B cell (primary cell): Measurements from ENCODE around the gene OSBP2. TPM values are rescaled to one million over a fixed set of nuclear protein-coding genes. Genes with fewer than 3 reads are reported as not detected.

Experiments used
- ATAC-seq: fragments of 200-7000 bp; cut with Tn5 transposase; one replicate; pipeline ENCODE4 v1.10.0; 2021; ENCODE audit warnings: low read depth, mild to moderate bottlenecking, moderate number of reproducible peaks, moderate library complexity
- CTCF ChIA-PET: fragments of 350-600 bp; sonication (Branson Sonifier 250); formaldehyde crosslinking; loops from one replicate; lab custom pipeline; 2021; ENCODE audit warnings: antibody characterized with exemption, inconsistent platforms; lab: Charles Lee
- POLR2A ChIA-PET: fragments of 350-600 bp; sonication (Branson Sonifier 250); formaldehyde crosslinking; loops from one replicate; lab custom pipeline; 2021; ENCODE audit warnings: antibody characterized with exemption; lab: Charles Lee
- DNase-seq: peaks from one replicate; pipeline ENCODE4 v3.0.0; 2013
- H2AFZ ChIP-seq: 2 replicates; pipeline ENCODE4 v1.6.1; 2012; ENCODE audit warnings: mild to moderate bottlenecking, low read depth, low read length; ENCODE audit not compliant: insufficient read depth, poor library complexity, severe bottlenecking
- H3K27ac ChIP-seq, 2 donors: 1 replicate in 1 of 2; 2 replicates in 1 of 2; pipeline ENCODE4 v1.5.1; 2012 to 2013; ENCODE audit warnings: low read length in 2 of 2, mild to moderate bottlenecking in 2 of 2, moderate library complexity in 1 of 2
- H3K27me3 ChIP-seq, 4 experiments: fragments of 200-600 bp in 1 of 4; sonication (generic) in 1 of 4; replicated peaks in 1 of 4; 1 replicate in 2 of 4; 2 replicates in 2 of 4; pipeline versions ENCODE4 v1.6.1 to v1.7.0; 2013 to 2016; ENCODE audit warnings: low read length in 3 of 4, mild to moderate bottlenecking in 2 of 4, mixed read lengths in 1 of 4, moderate library complexity in 1 of 4; ENCODE audit not compliant: insufficient read depth in 4 of 4, control insufficient read depth in 3 of 4; ENCODE audit errors: control extremely low read depth in 1 of 4
- H3K36me3 ChIP-seq, 2 experiments: replicated peaks in 1 of 2; 1 replicate in 1 of 2; 2 replicates in 1 of 2; pipeline versions ENCODE4 v1.6.1 to v1.7.1; 2013; ENCODE audit warnings: low read length in 1 of 2; ENCODE audit not compliant: insufficient read depth in 2 of 2, control insufficient read depth in 1 of 2; ENCODE audit errors: control extremely low read depth in 1 of 2, extremely low read depth in 1 of 2
- H3K4me1 ChIP-seq, 2 donors: fragments of 200-600 bp in 1 of 2; sonication (generic) in 1 of 2; 1 replicate in 1 of 2; 2 replicates in 1 of 2; pipeline versions ENCODE4 v1.5.1 to v1.6.1; 2013 to 2017; ENCODE audit warnings: low read length in 2 of 2; ENCODE audit not compliant: control insufficient read depth in 2 of 2, insufficient read depth in 2 of 2
- H3K4me2 ChIP-seq: replicated peaks from 2 replicates; pipeline ENCODE3; 2012; ENCODE audit warnings: mild to moderate bottlenecking, low read depth, low read length; ENCODE audit not compliant: poor library complexity, severe bottlenecking
- H3K4me3 ChIP-seq, 5 experiments: fragments of 200-600 bp in 1 of 5; sonication (generic) in 1 of 5; 1 replicate in 3 of 5; 2 replicates in 2 of 5; pipeline versions ENCODE4 v1.5.1 to v1.7.0; 2011 to 2016; ENCODE audit warnings: low read length in 4 of 5, mild to moderate bottlenecking in 4 of 5, low read depth in 2 of 5, control low read depth in 1 of 5, moderate library complexity in 1 of 5; ENCODE audit not compliant: insufficient read depth in 1 of 5; ENCODE audit errors: control extremely low read depth in 1 of 5, extremely low read depth in 1 of 5
- H3K79me2 ChIP-seq: fragments of 200-600 bp; sonication (generic); one replicate; pipeline ENCODE4 v1.6.0; 2016; ENCODE audit warnings: low read length; ENCODE audit not compliant: control insufficient read depth, insufficient read depth
- H3K9ac ChIP-seq: fragments of 200-600 bp; sonication (generic); 2 replicates; pipeline ENCODE4 v1.6.1; 2017; ENCODE audit warnings: mild to moderate bottlenecking, low read length, moderate library complexity
- H3K9me3 ChIP-seq, 3 donors: one replicate each; pipeline versions ENCODE4 v1.6.1 to v1.7.1; 2013; ENCODE audit warnings: low read length in 2 of 3; ENCODE audit not compliant: control insufficient read depth in 2 of 3, insufficient read depth in 1 of 3; ENCODE audit errors: control extremely low read depth in 1 of 3
- H4K20me1 ChIP-seq: 2 replicates; pipeline ENCODE4 v1.6.0; 2012; ENCODE audit warnings: mild to moderate bottlenecking, low read length; ENCODE audit not compliant: insufficient read depth, control insufficient read depth, poor library complexity, severe bottlenecking
- H3K27ac Mint-ChIP-seq: one replicate; pipeline ENCODE4 v1.8.0; 2021; ENCODE audit warnings: mixed read lengths
- H3K27me3 Mint-ChIP-seq: one replicate; pipeline ENCODE4 v1.8.0; 2021; ENCODE audit warnings: mixed read lengths
- H3K4me1 Mint-ChIP-seq: one replicate; pipeline ENCODE4 v1.8.0; 2021; ENCODE audit warnings: mixed read lengths
- H3K4me3 Mint-ChIP-seq: one replicate; pipeline ENCODE4 v1.8.0; 2021; ENCODE audit warnings: mixed read lengths
- H3K9me3 Mint-ChIP-seq: one replicate; pipeline ENCODE4 v1.8.0; 2022; ENCODE audit warnings: mixed read lengths; ENCODE audit not compliant: insufficient read depth
- EZH2 ChIP-seq: IDR thresholded peaks from 2 replicates; pipeline ENCODE4 v1.6.1; 2012; ENCODE audit warnings: borderline replicate concordance, low read depth, mild to moderate bottlenecking, moderate library complexity, low read length; ENCODE audit not compliant: insufficient read depth, poor library complexity, severe bottlenecking
- WGBS: methylation state at CpG from one replicate; pipeline ENCODE4 v1.1.5; 2013; ENCODE audit warnings: missing lambda C conversion rate; ENCODE audit not compliant: insufficient coverage; 5-methylcytosine and 5-hydroxymethylcytosine counted together
- intact Hi-C: fragments of 100-400 bp; cut with micrococcal nuclease; formaldehyde crosslinking; loops from one replicate; pipeline ENCODE4 v1.10.0; 2022
- polyA plus RNA-seq: library from polyadenylated mRNA; depleted of rRNA; stranded (reverse); fragments of >200 nt; gene quantifications from 2 replicates; pipeline ENCODE4 v1.2.3, GENCODE V29; 2012
- total RNA-seq, 2 donors: library from RNA; stranded (reverse); fragments of 120-200 nt in 1 of 2; gene quantifications; 1 replicate in 1 of 2; 2 replicates in 1 of 2; pipeline versions ENCODE4 v1.2.3 to v1.2.4, GENCODE V29; 2013 to 2022
- TF ChIP-seq, protein P1 (sequence below): fragments of 200-600 bp; IDR thresholded peaks from one replicate; pipeline ENCODE4 v1.8.0; 2022; ENCODE audit warnings: antibody characterized with exemption, mild to moderate bottlenecking

Gene OSBP2
- total and polyA plus RNA-seq, 2 donors (not counting 1 experiment from before 2014, with no cell fraction given): 0.10 to 1.0 TPM

DNA sequence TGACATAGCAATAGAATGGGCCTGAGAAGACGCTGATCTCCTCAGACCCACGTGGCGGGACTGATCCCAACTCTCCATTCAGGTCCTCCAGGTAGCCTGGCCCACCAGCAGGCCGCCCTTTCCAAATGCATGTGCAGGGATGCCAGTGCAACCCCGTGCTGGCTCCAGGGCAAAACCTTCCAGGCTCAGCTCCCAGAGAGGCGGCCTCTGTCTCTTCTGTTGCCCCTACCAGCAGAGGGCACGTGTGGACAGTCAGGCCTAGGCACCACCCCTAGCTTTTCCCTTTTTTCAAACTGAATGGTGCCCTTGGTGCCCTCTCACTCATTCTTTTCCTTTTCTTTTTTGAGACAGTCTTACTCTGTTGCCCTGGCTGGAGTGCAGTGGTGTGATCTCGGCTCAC, 121.7 kb downstream of the OSBP2 start:
- no peak overlapping the region for H3K4me3 Mint-ChIP-seq
- H2AFZ ChIP-seq: no peak overlapping the region
- no peak overlapping the region for H3K4me2 ChIP-seq
- ATAC-seq (no peak), DNase-seq (no peak)
- no peaks in the 10 kb centered on the region for H4K20me1 ChIP-seq
- peaks cover 4% of the 10 kb centered on the region for H3K4me1 Mint-ChIP-seq
- ChIA-PET CTCF (no interaction called here), POLR2A (no interaction called here)
- H3K9me3 Mint-ChIP-seq: no peaks in the 10 kb centered on the region
- no peaks in the 10 kb centered on the region for H3K36me3 ChIP-seq
- peaks cover 32% of the 10 kb centered on the region for H3K27me3 Mint-ChIP-seq
- peaks cover 0 to 8% (median 3%) of the 10 kb centered on the region in 4 experiments for H3K27me3 ChIP-seq
- no peak overlapping the region for H3K4me3 ChIP-seq
- TF ChIP-seq EZH2: no peak
- TF ChIP-seq, protein P1, sequence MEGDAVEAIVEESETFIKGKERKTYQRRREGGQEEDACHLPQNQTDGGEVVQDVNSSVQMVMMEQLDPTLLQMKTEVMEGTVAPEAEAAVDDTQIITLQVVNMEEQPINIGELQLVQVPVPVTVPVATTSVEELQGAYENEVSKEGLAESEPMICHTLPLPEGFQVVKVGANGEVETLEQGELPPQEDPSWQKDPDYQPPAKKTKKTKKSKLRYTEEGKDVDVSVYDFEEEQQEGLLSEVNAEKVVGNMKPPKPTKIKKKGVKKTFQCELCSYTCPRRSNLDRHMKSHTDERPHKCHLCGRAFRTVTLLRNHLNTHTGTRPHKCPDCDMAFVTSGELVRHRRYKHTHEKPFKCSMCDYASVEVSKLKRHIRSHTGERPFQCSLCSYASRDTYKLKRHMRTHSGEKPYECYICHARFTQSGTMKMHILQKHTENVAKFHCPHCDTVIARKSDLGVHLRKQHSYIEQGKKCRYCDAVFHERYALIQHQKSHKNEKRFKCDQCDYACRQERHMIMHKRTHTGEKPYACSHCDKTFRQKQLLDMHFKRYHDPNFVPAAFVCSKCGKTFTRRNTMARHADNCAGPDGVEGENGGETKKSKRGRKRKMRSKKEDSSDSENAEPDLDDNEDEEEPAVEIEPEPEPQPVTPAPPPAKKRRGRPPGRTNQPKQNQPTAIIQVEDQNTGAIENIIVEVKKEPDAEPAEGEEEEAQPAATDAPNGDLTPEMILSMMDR: no peak
- no peaks in the 10 kb centered on the region for H3K4me1 ChIP-seq
- H3K27ac Mint-ChIP-seq: no peak overlapping the region
- 81% methylated on average over 7 of the region's 8 CpGs for WGBS
- H3K27ac ChIP-seq: no peak overlapping the region
- intact Hi-C loops: no loop called here
- no peaks in the 10 kb centered on the region for H3K9me3 ChIP-seq
- no peaks in the 10 kb centered on the region for H3K79me2 ChIP-seq
- no peak overlapping the region for H3K9ac ChIP-seq

DNA sequence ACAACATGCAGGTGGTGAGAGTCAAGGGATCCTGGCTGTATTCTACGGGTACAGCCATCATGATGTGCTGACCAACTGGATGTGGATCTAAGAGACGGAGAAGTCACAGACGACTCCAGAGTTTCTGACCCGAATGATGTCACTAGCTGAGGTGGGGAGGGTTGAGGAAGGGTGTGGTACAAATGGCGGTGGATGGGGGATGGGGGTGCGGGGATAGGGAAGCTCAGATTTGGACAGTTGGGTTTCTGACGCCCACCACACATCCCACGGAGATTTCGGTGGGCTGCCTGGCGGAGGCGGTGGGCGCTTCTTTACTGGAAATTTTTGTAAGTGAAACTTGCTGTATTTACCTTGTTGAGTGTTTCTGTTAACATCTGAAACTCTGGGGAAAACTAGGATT, 126.7 kb downstream of the OSBP2 start:
- H3K9ac ChIP-seq: no peak overlapping the region
- CTCF ChIA-PET: no interaction called here
- POLR2A ChIA-PET: no interaction called here
- ATAC-seq (no peak), DNase-seq (no peak)
- no peaks in the 10 kb centered on the region for H4K20me1 ChIP-seq
- no peak overlapping the region for H3K27ac Mint-ChIP-seq
- H3K27ac ChIP-seq: no peak overlapping the region
- no peak overlapping the region for H3K4me3 ChIP-seq
- 95% methylated on average over 9 of the region's 12 CpGs for WGBS
- no peak overlapping the region for H2AFZ ChIP-seq
- TF ChIP-seq, protein P1: no peak
- no peak for TF ChIP-seq EZH2
- H3K27me3 Mint-ChIP-seq: peaks cover 58% of the 10 kb centered on the region
- H3K9me3 Mint-ChIP-seq: no peaks in the 10 kb centered on the region
- H3K79me2 ChIP-seq: no peaks in the 10 kb centered on the region
- no peaks in the 10 kb centered on the region for H3K36me3 ChIP-seq
- intact Hi-C loops: no loop called here
- H3K4me2 ChIP-seq: no peak overlapping the region
- H3K4me1 Mint-ChIP-seq: peaks cover 8% of the 10 kb centered on the region
- H3K9me3 ChIP-seq: no peaks in the 10 kb centered on the region
- peaks cover 0 to 31% (median 12%) of the 10 kb centered on the region in 4 experiments for H3K27me3 ChIP-seq
- H3K4me3 Mint-ChIP-seq: peak overlapping the region; percentile 41
- peaks cover 0 to 10% of the 10 kb centered on the region in 2 donors for H3K4me1 ChIP-seq
